ENCODE results near the gene LHPP.

DNA sequence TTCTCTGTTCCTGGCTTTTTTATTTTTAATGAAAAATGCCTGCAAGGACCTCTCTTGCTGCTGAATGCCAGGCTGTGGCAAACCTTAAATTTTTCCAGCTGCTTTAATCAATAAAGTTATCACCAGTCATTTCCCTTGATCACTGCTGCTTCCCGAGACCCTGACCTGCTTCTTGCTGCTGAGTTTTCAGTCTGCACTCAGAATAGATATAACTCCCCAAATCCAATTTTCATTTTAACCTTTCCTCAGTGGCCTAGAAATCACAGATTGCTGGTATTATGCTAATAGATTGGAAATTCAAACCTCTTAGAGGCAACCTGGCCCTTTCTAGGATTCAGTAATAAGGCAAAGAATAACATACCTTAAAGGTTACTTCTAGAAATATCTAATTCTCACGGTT, 43.7 kb downstream of the LHPP start:
- no peak for TF ChIP-seq POLR2A (IDR thresholded peaks at IDR 0.05)
- TF ChIP-seq, protein P1, sequence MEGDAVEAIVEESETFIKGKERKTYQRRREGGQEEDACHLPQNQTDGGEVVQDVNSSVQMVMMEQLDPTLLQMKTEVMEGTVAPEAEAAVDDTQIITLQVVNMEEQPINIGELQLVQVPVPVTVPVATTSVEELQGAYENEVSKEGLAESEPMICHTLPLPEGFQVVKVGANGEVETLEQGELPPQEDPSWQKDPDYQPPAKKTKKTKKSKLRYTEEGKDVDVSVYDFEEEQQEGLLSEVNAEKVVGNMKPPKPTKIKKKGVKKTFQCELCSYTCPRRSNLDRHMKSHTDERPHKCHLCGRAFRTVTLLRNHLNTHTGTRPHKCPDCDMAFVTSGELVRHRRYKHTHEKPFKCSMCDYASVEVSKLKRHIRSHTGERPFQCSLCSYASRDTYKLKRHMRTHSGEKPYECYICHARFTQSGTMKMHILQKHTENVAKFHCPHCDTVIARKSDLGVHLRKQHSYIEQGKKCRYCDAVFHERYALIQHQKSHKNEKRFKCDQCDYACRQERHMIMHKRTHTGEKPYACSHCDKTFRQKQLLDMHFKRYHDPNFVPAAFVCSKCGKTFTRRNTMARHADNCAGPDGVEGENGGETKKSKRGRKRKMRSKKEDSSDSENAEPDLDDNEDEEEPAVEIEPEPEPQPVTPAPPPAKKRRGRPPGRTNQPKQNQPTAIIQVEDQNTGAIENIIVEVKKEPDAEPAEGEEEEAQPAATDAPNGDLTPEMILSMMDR (IDR thresholded peaks at IDR 0.05): no peak
- TF ChIP-seq POLR2AphosphoS5 (IDR thresholded peaks at IDR 0.05): no peak
